ENCODE results near the gene REC8. TPM values are rescaled to one million over a fixed set of nuclear protein-coding genes. Genes with fewer than 3 reads are reported as not detected.

Gene REC8
- total RNA-seq, 1 experiment from 2014 or later, result 37.5 TPM

- no peaks in the 10 kb centered on the region for H3K27me3 Mint-ChIP-seq (ENCODE audit: unreplicated experiment)
- H3K4me1 Mint-ChIP-seq (ENCODE audit: low read depth, unreplicated experiment), result no peaks in the 10 kb centered on the region
- TF ChIP-seq CTCF (IDR thresholded peaks at IDR 0.05; ENCODE audit: unreplicated experiment), result no peak
- BruUV-seq (replicated peaks), result no TSS peak
- H3K36me3 Mint-ChIP-seq (ENCODE audit: insufficient read depth, unreplicated experiment), result peaks cover 72% of the 10 kb centered on the region
- H3K4me3 Mint-ChIP-seq (ENCODE audit: low read depth, unreplicated experiment), result no peak overlapping the region
- H3K27ac Mint-ChIP-seq (ENCODE audit: unreplicated experiment), result no peak overlapping the region
- no peak for DNase-seq
- intact Hi-C loops (cut with micrococcal nuclease; ENCODE audit: unreplicated experiment), result no loop called here
- CTCF ChIA-PET, result no interaction called here
- H3K9me3 Mint-ChIP-seq (ENCODE audit: low read depth, unreplicated experiment), result no peaks in the 10 kb centered on the region
These were observed 9.6 kb downstream of the REC8 start for GRCh38 chr14:24181371-24182077.

- CTCF ChIA-PET, result no interaction called here
- Mint-ChIP-seq H3K27ac (ENCODE audit: unreplicated experiment) (peak overlapping the region; percentile 13), H3K4me3 (ENCODE audit: low read depth, unreplicated experiment) (no peak overlapping the region), H3K36me3 (ENCODE audit: insufficient read depth, unreplicated experiment) (peaks cover 72% of the 10 kb centered on the region), H3K4me1 (ENCODE audit: low read depth, unreplicated experiment) (peaks cover 5% of the 10 kb centered on the region), H3K27me3 (ENCODE audit: unreplicated experiment) (no peaks in the 10 kb centered on the region), H3K9me3 (ENCODE audit: low read depth, unreplicated experiment) (no peaks in the 10 kb centered on the region)
- no peak for DNase-seq
- BruUV-seq (replicated peaks), result no TSS peak
- TF ChIP-seq CTCF (IDR thresholded peaks at IDR 0.05; ENCODE audit: unreplicated experiment), result no peak
- intact Hi-C loops (cut with micrococcal nuclease; ENCODE audit: unreplicated experiment), result no loop called here
These were observed 10.4 kb downstream of the REC8 start for GRCh38 chr14:24182110-24182882.

- H3K4me3 Mint-ChIP-seq (ENCODE audit: low read depth, unreplicated experiment), result no peak overlapping the region
- H3K36me3 Mint-ChIP-seq (ENCODE audit: insufficient read depth, unreplicated experiment), result peaks cover 70% of the 10 kb centered on the region
- peaks cover 12% of the 10 kb centered on the region for H3K4me1 Mint-ChIP-seq (ENCODE audit: low read depth, unreplicated experiment)
- BruUV-seq (replicated peaks), result no TSS peak
- H3K9me3 Mint-ChIP-seq (ENCODE audit: low read depth, unreplicated experiment), result no peaks in the 10 kb centered on the region
- DNase-seq, result no peak
- no peaks in the 10 kb centered on the region for H3K27me3 Mint-ChIP-seq (ENCODE audit: unreplicated experiment)
- CTCF ChIA-PET, result no interaction called here
- peak overlapping the region; percentile 13 for H3K27ac Mint-ChIP-seq (ENCODE audit: unreplicated experiment)
- intact Hi-C loops (cut with micrococcal nuclease; ENCODE audit: unreplicated experiment), result no loop called here
- TF ChIP-seq CTCF (IDR thresholded peaks at IDR 0.05; ENCODE audit: unreplicated experiment), result no peak
These were observed 11.2 kb downstream of the REC8 start for GRCh38 chr14:24183014-24183481.

- no peak for DNase-seq
- H3K4me3 Mint-ChIP-seq (ENCODE audit: low read depth, unreplicated experiment), result no peak overlapping the region
- peaks cover 78% of the 10 kb centered on the region for H3K36me3 Mint-ChIP-seq (ENCODE audit: insufficient read depth, unreplicated experiment)
- no TSS peak for BruUV-seq (replicated peaks)
- CTCF ChIA-PET, result no interaction called here
- TF ChIP-seq CTCF (IDR thresholded peaks at IDR 0.05; ENCODE audit: unreplicated experiment), result no peak
- H3K4me1 Mint-ChIP-seq (ENCODE audit: low read depth, unreplicated experiment), result peaks cover 18% of the 10 kb centered on the region
- intact Hi-C loops (cut with micrococcal nuclease; ENCODE audit: unreplicated experiment), result no loop called here
- no peaks in the 10 kb centered on the region for H3K9me3 Mint-ChIP-seq (ENCODE audit: low read depth, unreplicated experiment)
- no peak overlapping the region for H3K27ac Mint-ChIP-seq (ENCODE audit: unreplicated experiment)
- H3K27me3 Mint-ChIP-seq (ENCODE audit: unreplicated experiment), result no peaks in the 10 kb centered on the region
These were observed 12.5 kb downstream of the REC8 start for GRCh38 chr14:24184104-24184970.
